NCI-H146 treated with DMSO at 0.1 percent for 48 hours (cell line): ENCODE data around the gene DDC.
A peak's percentile ranks its signal among the peaks of the same experiment; 100 is the strongest.
"Not testable (repeated sequence)": the region's sequence is repeated elsewhere in the genome, so short reads cannot be mapped to it uniquely, and the experiment has no call there.

Experiments used
- DNase-seq: peaks from one replicate; lab custom pipeline; 2025; ENCODE audit not compliant: unreplicated experiment; lab: John Stamatoyannopoulos, UW

DDC gene

DNA sequence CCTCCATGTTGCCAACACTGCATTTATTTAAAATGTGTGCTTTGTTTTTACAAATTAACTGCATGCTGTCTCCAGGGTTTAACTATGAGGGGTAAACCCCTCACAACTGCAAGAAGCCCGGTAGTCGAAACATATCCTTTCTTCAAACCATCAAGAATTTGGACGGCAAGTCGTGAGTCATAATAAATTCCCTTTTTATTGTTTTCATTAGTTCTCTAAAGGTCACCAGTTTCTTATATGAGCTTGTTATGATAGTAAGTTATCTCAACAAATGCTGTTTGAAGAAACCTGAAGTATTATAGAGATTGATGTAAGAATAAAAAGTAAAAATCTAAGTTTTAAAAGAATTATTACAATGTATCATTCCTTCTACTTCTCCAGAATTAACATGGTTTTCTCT lies 102.8 kb downstream of the DDC start:
- no peak for DNase-seq

DNA sequence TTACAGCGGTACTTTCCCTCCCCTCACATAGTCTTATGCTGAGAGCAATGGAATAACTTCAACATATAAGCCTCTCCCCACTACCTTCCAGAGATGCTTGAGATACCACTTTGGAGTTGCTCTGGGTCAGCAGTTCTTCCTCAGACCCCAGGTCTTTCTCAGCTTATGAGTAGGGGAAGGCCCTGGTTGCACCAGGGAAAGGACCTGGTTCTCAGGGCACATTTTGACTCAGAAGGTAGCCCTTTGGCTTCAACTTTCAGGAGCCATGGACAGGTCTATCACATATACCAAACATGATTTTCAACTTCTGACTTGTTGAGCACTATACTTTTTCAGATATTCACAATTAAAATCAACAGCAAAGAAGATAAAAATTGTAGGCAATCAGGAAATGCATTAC lies 103.5 kb downstream of the DDC start:
- no peak for DNase-seq

DNA sequence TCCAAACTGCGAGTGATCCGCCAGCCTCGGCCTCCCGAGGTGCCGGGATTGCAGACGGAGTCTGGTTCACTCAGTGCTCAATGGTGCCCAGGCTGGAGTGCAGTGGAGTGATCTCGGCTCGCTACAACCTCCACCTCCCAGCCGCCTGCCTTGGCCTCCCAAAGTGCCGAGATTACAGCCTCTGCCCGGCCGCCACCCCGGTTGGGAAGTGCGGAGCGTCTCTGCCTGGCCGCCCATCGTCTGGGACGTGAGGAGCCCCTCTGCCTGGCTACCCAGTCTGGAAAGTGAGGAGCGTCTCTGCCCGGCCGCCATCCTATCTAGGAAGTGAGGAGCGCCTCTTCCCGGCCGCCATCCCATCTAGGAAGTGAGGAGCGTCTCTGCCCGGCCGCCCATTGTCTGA lies 106.0 kb downstream of the DDC start:
- DNase-seq: not testable (repeated sequence)

DNA sequence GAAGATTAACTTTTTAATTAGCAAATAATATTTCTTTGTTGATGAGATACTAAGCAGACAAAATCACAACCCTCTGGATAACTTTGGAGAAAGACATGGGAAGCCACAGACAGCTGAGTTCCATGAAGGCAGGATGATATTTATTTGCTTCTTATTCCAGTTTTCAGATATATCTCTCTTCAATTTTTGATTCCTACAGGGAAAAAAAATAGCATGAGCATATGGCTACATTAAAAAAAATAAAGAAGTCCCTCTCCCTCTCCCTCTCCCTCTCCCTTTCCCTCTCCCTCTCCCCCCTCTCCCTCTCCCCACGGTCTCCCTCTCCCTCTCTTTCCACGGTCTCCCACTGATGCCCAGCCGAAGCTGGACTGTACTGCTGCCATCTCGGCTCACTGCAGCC lies 106.6 kb downstream of the DDC start:
- not testable (repeated sequence) for DNase-seq

DNA sequence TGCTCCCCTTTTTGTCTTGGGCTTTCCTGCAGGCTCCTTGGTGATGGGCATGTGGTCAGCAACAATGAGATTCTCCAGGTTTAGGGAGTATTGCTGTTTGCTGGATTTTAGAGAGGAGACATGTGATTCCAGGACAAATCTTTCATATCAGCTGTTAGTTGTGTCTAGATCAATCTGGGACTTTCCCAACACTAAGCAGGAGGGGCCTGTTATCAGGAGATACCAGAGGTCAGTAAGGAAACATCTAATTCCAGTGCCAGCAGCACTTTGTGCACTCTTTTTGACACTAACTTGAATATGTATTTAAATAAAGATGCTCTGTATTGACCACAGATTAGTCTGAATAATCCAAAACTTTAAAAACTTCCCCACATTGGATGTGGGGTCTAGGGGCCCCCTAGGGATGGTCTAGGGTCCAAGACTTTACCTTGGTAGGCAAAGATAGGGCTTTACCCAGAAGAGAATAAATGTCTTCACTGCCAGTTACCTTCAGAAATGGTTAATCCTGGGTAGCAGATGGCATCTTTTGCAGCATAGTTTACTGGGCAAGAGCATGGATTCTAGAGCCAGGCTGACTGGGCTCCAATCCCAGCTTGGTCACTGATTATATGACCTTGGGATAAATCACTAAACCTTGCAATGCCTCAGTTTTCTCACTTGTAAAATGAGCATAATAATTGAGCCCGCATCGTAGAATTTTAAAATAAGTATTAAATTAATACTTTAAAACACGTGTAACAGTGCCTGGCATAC lies 108.7 kb downstream of the DDC start:
- no peak for DNase-seq

DNA sequence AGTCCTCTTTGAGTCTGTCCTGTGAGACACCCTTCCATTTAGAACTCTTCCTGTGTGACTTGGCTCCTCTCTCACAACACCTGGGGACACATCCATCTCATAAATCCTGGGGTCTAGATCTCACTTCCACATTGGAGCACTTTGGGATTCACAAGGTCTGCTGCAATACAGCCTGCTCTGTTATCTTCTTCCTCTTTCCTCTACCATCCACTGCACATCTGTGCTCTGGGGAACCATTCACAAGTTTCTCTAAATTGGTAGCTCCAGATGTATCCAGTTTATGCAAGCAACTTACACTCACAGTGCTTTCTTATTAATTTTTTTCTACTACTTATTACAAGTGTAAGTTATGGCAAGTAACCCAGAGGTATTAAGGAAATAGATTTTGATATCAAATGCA lies 109.5 kb downstream of the DDC start:
- no peak for DNase-seq

DNA sequence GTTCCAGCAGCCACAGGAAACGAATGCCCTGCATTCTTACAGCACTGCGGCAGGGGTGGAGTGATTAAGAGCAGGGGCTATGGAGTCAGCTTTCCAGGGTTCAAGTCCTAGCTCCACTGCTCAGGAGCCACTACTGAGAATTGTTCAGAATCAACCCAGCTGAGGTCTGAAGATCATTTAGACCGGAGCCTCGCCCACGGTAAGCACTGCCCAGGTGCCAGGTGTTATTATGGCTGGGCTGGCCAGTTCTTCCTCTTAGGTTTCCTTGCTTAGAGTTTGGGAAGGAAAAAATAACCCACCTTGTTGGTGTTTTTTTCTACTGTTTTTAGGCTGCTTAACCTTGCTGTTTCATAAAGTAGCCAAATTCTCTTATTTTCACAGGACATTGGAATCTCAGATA lies 110.2 kb downstream of the DDC start:
- no peak for DNase-seq

DNA sequence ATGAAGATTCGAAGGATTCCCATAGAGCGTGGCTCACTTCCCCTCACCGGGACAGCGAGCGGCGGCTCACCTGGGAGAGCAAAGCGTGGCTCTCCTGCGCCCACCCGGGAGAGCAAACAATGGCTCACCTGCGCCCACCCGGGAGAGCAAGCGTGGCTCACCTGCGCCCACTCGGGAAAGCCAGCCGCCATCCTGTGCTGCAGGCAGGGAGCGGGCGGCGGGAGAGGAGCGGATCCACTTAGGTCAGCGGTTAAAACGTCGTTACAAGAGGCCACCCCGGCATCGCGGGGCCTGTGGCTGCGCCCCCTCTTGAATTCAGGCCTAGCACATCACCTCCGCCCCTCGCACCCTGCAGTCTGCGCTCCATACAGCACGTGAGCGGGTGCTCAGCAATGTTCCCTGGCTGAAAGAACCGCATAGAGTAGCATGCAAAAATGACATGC lies 114.6 kb downstream of the DDC start:
- DNase-seq: peak; percentile 30

DNA sequence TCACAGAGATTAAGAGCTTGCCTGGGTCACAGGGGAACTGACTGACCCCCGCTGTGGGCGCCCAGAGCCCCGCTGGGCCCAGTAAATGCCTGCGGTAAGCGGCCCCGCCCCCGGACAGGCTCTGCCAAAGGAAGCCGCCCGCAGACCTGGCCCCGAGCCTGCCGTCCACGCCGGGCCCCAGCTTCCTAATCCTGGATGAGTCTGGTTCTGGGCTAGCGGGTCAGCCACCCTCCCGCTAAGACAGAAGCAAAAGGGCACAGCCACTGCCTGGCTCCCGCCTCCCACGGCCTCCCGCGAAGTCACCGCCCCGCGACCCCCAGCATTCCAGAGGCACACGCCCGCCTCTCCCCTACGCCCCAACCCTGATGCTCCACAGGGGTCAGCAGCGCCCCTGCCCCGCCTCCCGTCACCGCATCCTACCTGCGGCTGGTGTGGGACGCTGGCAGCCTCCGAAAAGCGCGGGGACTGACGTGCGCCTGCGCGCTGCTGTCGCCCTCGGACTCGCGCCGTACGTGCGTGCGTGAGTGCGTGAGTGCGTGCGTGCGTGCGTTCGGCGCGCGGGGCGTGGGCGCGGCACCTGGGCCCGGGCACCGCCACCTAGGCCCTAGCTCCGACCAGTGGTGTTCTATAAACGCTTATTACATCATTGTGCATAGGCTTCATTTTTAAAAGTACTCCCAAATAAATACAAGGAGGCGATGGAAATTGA lies 115.2 kb downstream of the DDC start, which contains the start of gene FIGNL1:
Gene FIGNL1 (minus strand): TSS at position 470 of the 709 bp plus-strand sequence. CDS start 3,063 bp downstream, outside the sequence.
- peak; percentile 61 for DNase-seq

DNA sequence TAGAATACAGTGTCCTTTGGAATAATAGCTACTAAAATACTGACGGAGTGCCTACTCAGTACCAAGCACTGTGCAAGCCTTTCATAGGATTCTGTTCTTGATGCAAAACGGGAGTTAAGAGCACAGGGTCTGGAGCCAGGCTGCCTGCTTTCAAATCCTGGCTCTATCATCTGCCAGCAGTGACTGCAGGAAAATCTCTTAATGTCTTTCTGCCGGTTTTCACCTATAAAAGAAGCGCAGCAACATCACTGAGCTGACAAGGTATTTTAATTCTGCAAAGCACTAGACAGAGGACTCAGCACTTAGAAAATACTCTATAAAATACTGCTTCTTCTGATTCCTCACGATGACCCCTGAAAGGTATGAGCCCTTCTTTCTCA lies 115.7 kb downstream of the DDC start:
- no peak for DNase-seq

DNA sequence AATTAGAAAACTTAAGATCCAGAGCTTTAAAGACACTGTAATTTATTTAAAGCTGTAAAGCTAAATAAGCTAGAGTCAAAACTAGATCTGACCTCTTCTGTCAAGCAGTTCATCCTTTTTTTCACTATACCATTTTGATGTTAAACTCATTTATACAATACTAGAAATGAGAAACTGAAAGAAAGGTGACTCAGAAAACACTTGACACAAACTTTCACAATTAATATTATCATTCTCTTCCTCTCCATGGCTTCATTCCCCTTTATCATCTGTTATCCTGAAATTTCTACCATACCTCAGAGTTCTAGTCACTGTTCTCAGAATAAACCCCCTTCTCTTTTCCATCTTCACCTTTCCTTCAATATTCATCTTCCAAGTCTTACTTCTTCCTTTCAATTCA lies 116.4 kb downstream of the DDC start:
- DNase-seq: no peak

DNA sequence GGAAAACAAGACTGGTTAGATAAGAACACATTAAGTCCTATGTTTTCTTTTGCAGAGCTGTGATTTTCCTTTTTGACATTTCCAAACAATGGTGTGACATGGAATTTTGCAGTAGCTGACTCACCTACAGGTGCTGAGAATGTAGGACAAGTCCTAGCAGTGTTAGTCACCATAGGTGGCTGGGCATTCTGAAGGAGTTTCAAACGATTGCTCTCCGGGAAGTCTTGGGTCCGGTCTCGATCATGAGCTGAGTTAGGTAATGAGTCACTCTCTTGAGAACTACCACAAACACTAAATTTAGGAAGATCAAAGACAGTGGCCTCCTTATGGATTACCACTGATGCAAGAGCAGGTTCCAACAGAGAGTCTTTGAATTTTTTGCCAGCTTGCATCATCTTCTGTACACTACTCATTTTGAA lies 118.7 kb downstream of the DDC start:
- no peak for DNase-seq

DNA sequence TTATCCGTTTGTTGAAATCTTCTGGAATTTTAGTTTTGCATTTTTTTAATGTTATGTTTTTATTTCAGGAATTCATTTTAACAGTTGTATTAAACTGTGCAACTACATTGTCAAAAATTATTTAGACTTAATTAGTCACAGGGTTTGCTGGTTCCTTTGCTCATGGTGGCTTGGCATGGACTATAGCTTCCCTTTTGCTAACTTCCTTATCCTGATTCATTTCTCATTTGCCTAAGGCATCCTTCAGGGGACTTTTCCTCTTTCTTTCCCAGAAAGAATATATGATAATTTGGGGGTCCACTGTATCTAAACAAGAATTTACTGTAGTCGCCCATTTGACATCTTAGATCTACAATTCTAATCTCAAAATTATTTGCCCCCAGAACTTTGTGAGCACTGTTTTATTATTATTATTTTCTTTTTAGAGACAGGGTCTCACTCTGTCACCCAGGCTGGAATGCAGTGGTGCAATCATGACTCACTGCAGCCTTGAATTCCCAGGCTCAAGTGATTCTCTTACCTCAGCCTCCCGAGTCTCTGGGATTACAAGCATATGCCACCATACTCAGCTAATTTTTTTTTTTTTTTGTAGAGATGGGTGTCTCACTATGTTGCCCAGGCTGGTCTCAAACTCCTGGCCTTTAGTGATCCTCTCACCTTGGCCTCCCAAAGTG lies 128.9 kb downstream of the DDC start:
- no peak for DNase-seq

DNA sequence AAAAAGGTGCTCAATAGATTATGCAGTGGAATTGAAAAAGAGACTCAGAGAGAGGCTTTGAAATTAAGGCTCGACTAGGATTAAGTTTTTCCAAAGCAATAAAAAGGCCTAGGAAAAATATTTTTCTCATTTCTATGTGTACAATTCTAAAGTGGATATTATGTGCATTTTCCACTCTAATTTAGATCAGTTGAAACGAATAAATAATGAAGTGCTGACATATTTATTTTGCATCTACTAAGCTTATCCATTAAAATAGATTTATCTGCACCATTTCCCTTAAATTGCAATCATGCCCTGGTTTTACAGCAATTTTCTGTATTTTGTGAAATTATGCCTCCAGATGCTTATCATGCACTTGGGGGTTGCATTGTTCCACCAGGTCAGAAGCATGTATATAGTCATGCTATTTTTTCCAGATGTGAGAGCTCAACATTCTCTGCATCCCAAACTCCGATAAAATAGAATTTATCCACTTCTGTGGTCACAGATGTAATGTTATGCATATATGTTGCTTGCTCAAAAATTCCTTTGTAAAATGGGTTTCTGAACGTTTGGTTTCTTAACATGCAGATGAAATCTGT lies 133.4 kb downstream of the DDC start:
- no peak for DNase-seq

DNA sequence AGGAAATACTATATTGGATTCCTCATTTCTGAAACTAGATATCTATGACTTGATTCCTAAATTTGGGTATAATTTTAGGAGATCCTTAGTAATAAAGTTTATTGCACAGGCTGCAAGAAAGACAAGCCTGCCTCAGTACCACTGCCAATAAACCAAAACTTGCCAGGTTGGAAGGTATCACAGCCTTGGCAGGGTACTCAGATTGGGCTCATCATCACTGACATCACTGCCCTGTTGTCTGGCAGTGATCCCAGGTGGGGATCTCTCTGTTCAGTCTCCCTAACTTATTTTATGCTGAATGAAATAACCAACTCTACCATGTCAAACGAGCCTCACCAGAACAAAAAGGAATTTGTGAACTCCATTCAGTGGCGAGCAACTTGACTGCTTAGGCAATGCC lies 133.9 kb downstream of the DDC start:
- no peak for DNase-seq

DNA sequence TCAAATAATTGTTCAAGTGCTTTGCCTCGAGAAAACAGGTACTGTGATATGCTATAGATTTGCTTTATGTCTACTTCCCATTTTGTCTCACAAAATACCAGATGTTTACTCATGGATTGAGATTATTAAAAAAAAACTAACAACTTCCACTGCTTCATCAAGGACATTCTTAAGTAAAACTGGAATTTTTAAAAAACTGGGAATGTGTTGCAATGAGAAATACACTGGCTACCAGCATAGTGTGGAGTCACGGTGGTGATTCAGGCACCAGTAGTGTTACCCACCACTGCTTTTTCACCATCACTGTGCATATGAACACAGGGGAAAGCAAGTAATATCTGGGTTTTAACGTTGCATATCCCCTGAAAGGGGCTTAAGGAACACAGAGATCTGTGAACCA lies 136.3 kb downstream of the DDC start:
- DNase-seq: no peak

DNA sequence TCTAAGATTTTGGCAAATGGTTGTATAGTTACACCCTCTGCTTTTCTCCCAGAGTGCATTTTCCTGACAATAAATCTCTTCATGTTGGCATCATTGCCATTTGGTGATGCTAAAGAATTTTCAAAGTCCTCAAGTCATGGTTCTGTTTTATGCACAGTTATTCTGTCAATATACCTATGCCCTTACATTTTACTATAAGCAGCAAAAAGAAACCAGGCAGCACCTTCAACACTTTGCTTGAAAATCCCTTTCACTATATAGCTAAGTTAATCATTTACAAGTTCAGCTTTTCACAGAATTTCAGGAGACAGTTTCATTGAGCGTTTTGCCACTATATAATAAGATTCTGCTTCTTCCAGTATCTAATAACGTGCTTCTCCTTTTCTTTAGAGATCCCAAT lies 137.7 kb downstream of the DDC start:
- DNase-seq: no peak

DNA sequence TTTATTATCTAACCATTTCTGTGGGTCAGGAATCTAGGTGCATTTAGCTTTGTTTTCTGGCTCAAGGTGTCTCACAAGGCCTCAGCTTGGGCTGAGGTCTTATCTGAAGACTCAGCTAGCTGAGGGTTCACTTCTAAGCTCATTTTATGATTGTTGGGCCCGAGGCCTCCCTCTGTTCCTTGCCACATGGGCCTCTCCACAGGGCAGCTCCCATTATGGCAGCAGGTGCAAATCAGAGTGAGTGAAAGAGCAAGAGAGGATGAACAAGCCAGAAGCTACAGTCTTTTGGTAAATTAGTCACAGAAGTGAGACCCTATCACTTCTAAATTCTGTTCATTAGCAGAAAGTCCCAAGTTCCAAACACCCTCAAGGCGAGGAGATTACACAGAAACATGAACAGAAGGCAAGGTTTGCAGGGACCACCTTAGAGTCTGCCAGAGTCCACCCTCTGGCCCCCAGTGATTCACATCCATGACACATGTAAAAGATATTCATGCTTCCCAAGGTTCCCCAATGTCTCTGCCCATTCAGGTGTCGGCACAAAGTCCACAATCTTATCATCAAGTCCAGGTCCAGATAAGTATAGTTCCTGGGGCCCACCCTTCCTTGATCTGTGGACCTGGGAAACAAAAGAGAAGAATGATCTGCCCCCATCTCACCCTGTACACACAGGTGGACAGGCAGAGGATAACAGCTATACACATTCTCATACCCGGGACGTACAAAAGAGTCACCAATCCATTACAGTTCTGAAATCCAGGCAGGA lies 138.7 kb downstream of the DDC start:
- DNase-seq: no peak

DNA sequence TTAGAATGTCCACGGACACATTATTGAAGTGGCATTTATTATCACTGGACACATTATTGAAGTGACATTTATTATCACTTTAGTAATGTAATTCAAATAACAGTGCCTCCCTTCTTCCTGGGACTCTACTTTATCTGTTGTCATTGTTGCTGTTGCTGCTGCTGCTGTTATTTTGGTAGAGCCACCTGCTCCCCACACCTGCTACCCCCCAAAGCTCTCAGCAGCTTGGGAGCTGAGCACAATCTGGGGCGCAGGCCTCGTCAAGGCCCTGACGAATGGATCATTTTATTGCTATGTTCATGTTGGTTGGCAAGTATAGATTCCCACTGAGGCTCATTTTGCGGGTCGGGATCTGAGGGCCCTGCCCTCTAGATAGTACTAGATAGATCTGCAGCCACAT lies 139.9 kb downstream of the DDC start:
- no peak for DNase-seq

DNA sequence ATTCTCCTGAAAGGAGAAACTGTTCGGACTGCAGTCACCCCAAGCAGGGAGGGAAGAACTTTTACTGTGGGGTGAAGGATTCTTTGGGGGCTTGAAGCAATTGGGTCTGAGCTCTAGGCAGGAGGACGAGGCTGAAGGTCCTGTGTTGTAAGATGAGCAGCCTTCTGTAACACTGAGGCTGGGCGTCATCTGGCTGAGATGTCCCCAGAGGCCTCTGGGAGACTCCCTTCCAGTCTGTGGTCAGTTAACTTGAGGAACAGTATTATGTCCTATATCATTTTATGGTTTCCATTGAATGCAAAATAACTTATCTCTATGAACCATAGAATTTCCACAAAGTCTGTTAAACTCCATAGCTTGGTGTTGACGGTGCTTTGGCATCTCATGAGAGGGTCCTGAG lies 141.3 kb downstream of the DDC start:
- no peak for DNase-seq

DNA sequence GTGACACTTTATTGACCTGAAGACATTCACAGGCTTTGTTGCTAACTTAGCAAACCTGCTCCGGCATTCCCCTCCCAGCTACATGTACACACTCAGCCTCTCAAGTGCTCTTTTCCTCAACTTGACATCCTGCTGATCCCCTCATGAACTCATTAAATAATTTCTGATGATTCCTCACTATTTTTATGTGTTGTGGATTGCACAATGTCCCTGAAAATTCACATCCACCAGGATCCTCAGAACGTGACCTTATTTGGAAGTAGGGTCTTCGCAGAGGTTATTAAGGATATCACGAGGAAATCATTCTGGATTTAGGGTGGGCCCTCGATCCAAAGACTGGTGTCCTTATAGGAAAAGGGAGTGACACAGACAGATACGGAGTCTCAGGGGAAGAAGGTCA lies 142.3 kb downstream of the DDC start:
- DNase-seq: no peak
